HepG2 (cell line): ENCODE measurements around the gene CCDC57. TPM values are rescaled to one million over a fixed set of nuclear protein-coding genes. Genes with fewer than 3 reads are reported as not detected.

Experiments used
- CC2D1A ChIP-seq: sonication (generic); formaldehyde crosslinking; IDR thresholded peaks from 2 replicates; pipeline ENCODE4 v1.8.1; 2023; ENCODE audit warnings: mild to moderate bottlenecking, missing genetic modification reagents
- CREB3 ChIP-seq: sonication (generic); formaldehyde crosslinking; IDR thresholded peaks from 2 replicates; pipeline ENCODE4 v1.5.0; 2020; ENCODE audit warnings: missing genetic modification reagents
- EZH2 ChIP-seq: conservative IDR thresholded peaks from 2 replicates; pipeline ENCODE4 v1.6.1; 2012; ENCODE audit warnings: mild to moderate bottlenecking, low read depth, low read length, moderate library complexity
- HNF4A ChIP-seq: sonication (generic); formaldehyde crosslinking; IDR thresholded peaks from 2 replicates; pipeline ENCODE4 v1.4.0; 2020; ENCODE audit warnings: missing genetic modification reagents
- HNRNPH1 ChIP-seq: fragments of 200-400 bp; formaldehyde crosslinking; optimal IDR thresholded peaks from 2 replicates; pipeline ENCODE3; 2017; ENCODE audit warnings: mild to moderate bottlenecking, low read depth, low read length
- HOXA9 ChIP-seq: sonication (generic); formaldehyde crosslinking; IDR thresholded peaks from 2 replicates; pipeline ENCODE4 v1.8.1; 2022; ENCODE audit warnings: missing genetic modification reagents, mild to moderate bottlenecking, moderate library complexity, borderline replicate concordance
- KIAA2018 ChIP-seq: sonication (generic); formaldehyde crosslinking; IDR thresholded peaks from 2 replicates; pipeline ENCODE4 v1.5.0; 2020; ENCODE audit warnings: mild to moderate bottlenecking, missing genetic modification reagents, borderline replicate concordance
- POLR2AphosphoS5 ChIP-seq: IDR thresholded peaks from 2 replicates; pipeline ENCODE4 v1.6.1; 2012; ENCODE audit warnings: low read depth, low read length
- PRDM15 ChIP-seq: sonication (generic); formaldehyde crosslinking; IDR thresholded peaks from 2 replicates; pipeline ENCODE4 v1.4.0; 2020; ENCODE audit warnings: missing genetic modification reagents
- TBL1XR1 ChIP-seq: fragments of 150-350 bp; IDR thresholded peaks from 2 replicates; pipeline ENCODE4 v1.6.1; 2014; ENCODE audit warnings: borderline replicate concordance, low read length; ENCODE audit not compliant: partially characterized antibody
- TFE3 ChIP-seq: IDR thresholded peaks from 2 replicates; pipeline ENCODE4 v1.6.1; 2016
- ZNF512 ChIP-seq: sonication (generic); formaldehyde crosslinking; IDR thresholded peaks from 2 replicates; pipeline ENCODE4 v1.4.0; 2020; ENCODE audit warnings: mild to moderate bottlenecking, missing genetic modification reagents
- polyA plus RNA-seq, 8 experiments: library from polyadenylated mRNA; depleted of rRNA in 3 of 8; stranded (reverse) in 7 of 8; unstranded in 1 of 8; fragments of >200 nt; fragmentation: Illumina TruSeq in 4 of 8; extraction: Trizol in 4 of 8; gene quantifications; 2 replicates each; pipeline versions ENCODE4 v1.2.1 to v1.2.3, GENCODE V29; 2011 to 2016; ENCODE audit warnings: low read depth in 4 of 8, missing spikeins in 1 of 8, mixed read lengths in 1 of 8; ENCODE audit not compliant: insufficient read depth in 1 of 8
- total RNA-seq, 5 experiments: library from RNA; depleted of rRNA; stranded (reverse); fragments of >200 nt; fragmentation: Illumina TruSeq; extraction: Trizol; gene quantifications; 2 replicates each; pipeline ENCODE4 v1.2.3, GENCODE V29; 2016; ENCODE audit warnings: low read depth in 1 of 5

The CCDC57 gene
- total and polyA plus RNA-seq, 2 of the 13 experiments (the other 11 are each of a cell fraction or from before 2014, with no cell fraction given): 59.3 to 59.9 TPM

GRCh38 chr17:82231562-82232321, 19.1 kb upstream of the CCDC57 start (continued):
- TF ChIP-seq HOXA9 (no peak), TBL1XR1 (peak; percentile 15), EZH2 (no peak), POLR2AphosphoS5 (peak; percentile 40), KIAA2018 (no peak), TFE3 (CRISPR knock-in tag) (0 out of 2 replicates have a peak, but pooled peaks have one; percentile 50), ZNF512 (no peak), HNRNPH1 (no peak), HNF4A (peak; percentile 80), CREB3 (0 out of 2 replicates have a peak, but pooled peaks have one; percentile 30), PRDM15 (CRISPR knock-in tag) (no peak), CC2D1A (CRISPR knock-in tag) (no peak)
